SU-DHL-6 (cell line): Measurements from ENCODE around the gene SLC9A7.

Experiments
- H2AFZ ChIP-seq: fragments of 200-600 bp; sonication (generic); 2 replicates; pipeline ENCODE4 v1.6.1; 2014; ENCODE audit warnings: low read depth, mild to moderate bottlenecking, moderate library complexity, mixed read lengths, antibody characterized with exemption, low read length; ENCODE audit not compliant: severe bottlenecking
- H3F3A ChIP-seq: fragments of 200-600 bp; shearing (Covaris generic); 2 replicates; pipeline ENCODE4 v1.6.0; 2016; ENCODE audit warnings: antibody characterized with exemption, mild to moderate bottlenecking; ENCODE audit not compliant: insufficient read depth
- H3K27ac ChIP-seq: fragments of 200-600 bp; sonication (generic); 2 replicates; pipeline ENCODE4 v1.5.1; 2016; ENCODE audit warnings: low read depth, mild to moderate bottlenecking, low read length, moderate library complexity, mixed read lengths
- H3K27me3 ChIP-seq: fragments of 200-600 bp; sonication (generic), shearing (Covaris generic); 2 replicates; pipeline ENCODE4 v1.6.0; 2014; ENCODE audit warnings: mild to moderate bottlenecking, low read length
- H3K36me3 ChIP-seq: fragments of 200-600 bp; sonication (generic); 2 replicates; pipeline ENCODE4 v1.6.1; 2014; ENCODE audit warnings: mild to moderate bottlenecking, low read length, mixed read lengths
- H3K4me2 ChIP-seq: fragments of 300-600, 200-600 bp; shearing (Covaris generic), sonication (generic); 2 replicates; pipeline ENCODE4 v1.6.0; 2014; ENCODE audit warnings: low read length, low read depth, mild to moderate bottlenecking; ENCODE audit not compliant: poor library complexity, severe bottlenecking
- H3K4me3 ChIP-seq: fragments of 200-600 bp; sonication (generic); 2 replicates; pipeline ENCODE4 v1.5.1; 2014; ENCODE audit warnings: antibody characterized with exemption, low read length, mild to moderate bottlenecking, mixed read lengths; ENCODE audit not compliant: insufficient read depth, poor library complexity, severe bottlenecking
- H3K79me2 ChIP-seq: fragments of 200-600 bp; sonication (generic); 2 replicates; pipeline ENCODE4 v1.6.1; 2014; ENCODE audit warnings: mild to moderate bottlenecking, low read length, moderate library complexity; ENCODE audit not compliant: insufficient read depth
- H3K9ac ChIP-seq: fragments of 200-600 bp; sonication (generic); 2 replicates; pipeline ENCODE4 v1.7.0; 2014; ENCODE audit warnings: mild to moderate bottlenecking, low read length
- H3K9me2 ChIP-seq: fragments of 200-600 bp; sonication (generic); replicated peaks from 2 replicates; pipeline ENCODE4 v1.6.1; 2014; ENCODE audit warnings: low read length; ENCODE audit not compliant: insufficient read depth
- H3K9me3 ChIP-seq: fragments of 200-600 bp; sonication (generic); 2 replicates; pipeline ENCODE4 v1.6.1; 2014; ENCODE audit warnings: low read length, mixed read lengths; ENCODE audit not compliant: insufficient read depth
- H4K20me1 ChIP-seq: fragments of 200-600 bp; sonication (generic); 2 replicates; pipeline ENCODE4 v1.6.1; 2014; ENCODE audit warnings: low read depth, mild to moderate bottlenecking, antibody characterized with exemption, low read length, moderate library complexity, mixed read lengths
- EZH2phosphoT487 ChIP-seq: fragments of 200-600 bp; sonication (generic), shearing (Covaris generic); conservative IDR thresholded peaks from 2 replicates; pipeline ENCODE4 v1.6.1; 2018; ENCODE audit warnings: mild to moderate bottlenecking, antibody characterized with exemption, low read length, moderate library complexity, mixed read lengths
- TF ChIP-seq, protein P1 (sequence below): fragments of 200-600 bp; sonication (generic); IDR thresholded peaks from one replicate; pipeline ENCODE4 v1.5.1; 2017; ENCODE audit warnings: antibody characterized with exemption, mild to moderate bottlenecking, low read length, moderate library complexity; ENCODE audit not compliant: insufficient read depth, poor library complexity, severe bottlenecking

Gene SLC9A7

DNA sequence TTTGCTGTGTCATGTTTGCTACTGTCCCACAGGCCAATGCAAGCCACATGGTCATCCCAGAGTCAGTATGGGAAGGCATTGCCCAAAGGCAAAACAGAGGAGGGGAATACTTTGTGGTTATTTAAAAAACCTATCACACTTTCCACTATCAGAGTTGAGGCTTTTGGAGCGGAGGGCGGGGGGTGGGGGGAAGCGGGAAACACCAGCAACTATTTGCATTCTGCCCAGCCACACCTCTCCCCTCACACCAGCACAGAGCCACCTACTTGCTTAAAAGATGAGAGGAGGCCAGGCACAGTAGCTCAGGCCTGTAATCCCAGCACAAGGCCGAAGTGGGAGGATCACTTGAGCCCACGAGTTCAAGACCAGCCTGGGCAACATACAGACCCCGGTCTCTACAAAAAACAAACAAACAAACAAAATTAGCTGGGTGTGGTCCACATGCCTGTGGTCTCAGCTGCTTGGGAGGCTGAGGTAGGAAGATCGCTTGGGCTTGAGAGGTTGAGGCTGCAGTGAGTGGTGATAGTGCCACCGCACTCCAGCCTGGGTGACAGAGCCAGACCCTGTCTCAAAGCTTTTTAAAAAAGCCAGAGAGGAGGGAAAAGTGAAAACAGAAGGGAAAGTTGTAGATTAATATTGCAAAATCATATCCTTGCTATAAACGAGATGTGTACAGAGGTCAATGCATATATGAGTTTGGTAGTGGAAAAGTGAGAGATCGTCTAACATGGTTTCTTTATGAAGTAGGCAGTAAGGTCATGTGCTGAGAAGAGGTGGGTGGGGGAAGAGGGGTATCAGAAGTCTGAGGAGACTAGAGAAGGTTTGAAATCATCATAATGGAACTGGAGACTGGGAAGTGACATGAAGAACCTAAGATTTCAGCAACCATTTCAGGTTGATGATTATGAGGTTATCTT lies 187.2 kb downstream of the SLC9A7 start:
- Histone ChIP-seq H2AFZ (no peak overlapping the region), H3K4me2 (no peak overlapping the region), H3K9ac (no peak overlapping the region), H3K79me2 (no peaks in the 10 kb centered on the region), H3F3A (peaks cover 11% of the 10 kb centered on the region; the same call in 1 of the 2 replicates), H3K27ac (no peak overlapping the region), H4K20me1 (no peaks in the 10 kb centered on the region), H3K36me3 (no peaks in the 10 kb centered on the region), H3K9me2 (no peaks in the 10 kb centered on the region), H3K9me3 (no peaks in the 10 kb centered on the region), H3K4me3 (no peak overlapping the region), H3K27me3 (no peaks in the 10 kb centered on the region)
- TF ChIP-seq, protein P1, sequence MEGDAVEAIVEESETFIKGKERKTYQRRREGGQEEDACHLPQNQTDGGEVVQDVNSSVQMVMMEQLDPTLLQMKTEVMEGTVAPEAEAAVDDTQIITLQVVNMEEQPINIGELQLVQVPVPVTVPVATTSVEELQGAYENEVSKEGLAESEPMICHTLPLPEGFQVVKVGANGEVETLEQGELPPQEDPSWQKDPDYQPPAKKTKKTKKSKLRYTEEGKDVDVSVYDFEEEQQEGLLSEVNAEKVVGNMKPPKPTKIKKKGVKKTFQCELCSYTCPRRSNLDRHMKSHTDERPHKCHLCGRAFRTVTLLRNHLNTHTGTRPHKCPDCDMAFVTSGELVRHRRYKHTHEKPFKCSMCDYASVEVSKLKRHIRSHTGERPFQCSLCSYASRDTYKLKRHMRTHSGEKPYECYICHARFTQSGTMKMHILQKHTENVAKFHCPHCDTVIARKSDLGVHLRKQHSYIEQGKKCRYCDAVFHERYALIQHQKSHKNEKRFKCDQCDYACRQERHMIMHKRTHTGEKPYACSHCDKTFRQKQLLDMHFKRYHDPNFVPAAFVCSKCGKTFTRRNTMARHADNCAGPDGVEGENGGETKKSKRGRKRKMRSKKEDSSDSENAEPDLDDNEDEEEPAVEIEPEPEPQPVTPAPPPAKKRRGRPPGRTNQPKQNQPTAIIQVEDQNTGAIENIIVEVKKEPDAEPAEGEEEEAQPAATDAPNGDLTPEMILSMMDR, result no peak
- no peak for TF ChIP-seq EZH2phosphoT487

DNA sequence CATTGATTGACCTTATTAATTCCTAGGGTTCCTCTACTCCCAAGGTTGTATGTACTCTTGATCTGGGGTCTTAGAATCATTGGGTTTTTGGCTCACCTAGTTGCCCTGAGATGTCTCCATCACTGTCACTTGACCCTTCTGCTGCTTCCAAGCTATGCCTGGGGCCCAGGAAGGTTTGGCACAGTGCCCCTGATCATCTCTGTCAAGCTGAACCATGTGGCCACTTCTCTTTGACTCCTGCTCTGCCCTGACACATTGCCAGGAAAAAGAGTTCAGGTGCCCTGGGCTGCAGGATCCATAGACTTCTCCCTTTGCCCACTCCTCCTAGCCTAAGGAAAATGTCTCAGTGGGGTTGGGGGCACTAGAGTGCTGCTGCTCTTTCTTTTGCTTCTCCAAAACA lies 189.3 kb downstream of the SLC9A7 start:
- no peak overlapping the region for H3K4me3 ChIP-seq
- H3K9me2 ChIP-seq, result no peaks in the 10 kb centered on the region
- no peaks in the 10 kb centered on the region for H3K36me3 ChIP-seq
- H3K27ac ChIP-seq, result no peak overlapping the region
- no peak overlapping the region for H3K9ac ChIP-seq
- H3K4me2 ChIP-seq, result no peak overlapping the region
- no peak for TF ChIP-seq EZH2phosphoT487
- TF ChIP-seq, protein P1, result no peak
- H4K20me1 ChIP-seq, result no peaks in the 10 kb centered on the region
- no peaks in the 10 kb centered on the region for H3K9me3 ChIP-seq
- H3K27me3 ChIP-seq, result no peaks in the 10 kb centered on the region
- no peaks in the 10 kb centered on the region for H3K79me2 ChIP-seq
- peaks cover 11% of the 10 kb centered on the region; the same call in 1 of the 2 replicates for H3F3A ChIP-seq
- no peak overlapping the region for H2AFZ ChIP-seq

DNA sequence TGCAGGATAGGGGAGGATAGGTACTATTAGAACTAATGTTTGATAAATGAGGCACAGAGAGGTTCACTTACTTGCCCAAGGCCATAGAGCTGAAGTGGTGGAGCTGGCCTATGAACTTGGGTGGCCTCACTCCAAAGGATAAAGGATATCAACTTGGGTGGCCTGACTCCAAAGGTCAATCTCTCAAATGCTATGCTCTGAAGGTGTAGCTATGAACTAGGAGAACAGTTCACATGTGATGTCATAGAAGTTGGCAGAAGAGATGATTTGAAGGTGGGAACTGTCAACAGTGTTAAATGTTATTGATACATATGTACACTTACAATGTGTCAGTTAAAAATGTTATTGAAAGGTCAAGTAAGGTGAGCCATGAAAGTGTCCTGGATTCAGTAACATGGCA lies 191.5 kb downstream of the SLC9A7 start:
- no peaks in the 10 kb centered on the region for H3K27me3 ChIP-seq
- no peak overlapping the region for H2AFZ ChIP-seq
- H3K36me3 ChIP-seq, result no peaks in the 10 kb centered on the region
- H4K20me1 ChIP-seq, result no peaks in the 10 kb centered on the region
- no peaks in the 10 kb centered on the region for H3K9me2 ChIP-seq
- no peak overlapping the region for H3K9ac ChIP-seq
- no peak overlapping the region for H3K4me2 ChIP-seq
- H3K27ac ChIP-seq, result no peak overlapping the region
- H3K4me3 ChIP-seq, result no peak overlapping the region
- H3F3A ChIP-seq, result 0 out of 2 replicates have a peak, but pooled peaks cover 5% of the 10 kb centered on the region
- H3K9me3 ChIP-seq, result no peaks in the 10 kb centered on the region
- H3K79me2 ChIP-seq, result no peaks in the 10 kb centered on the region
- TF ChIP-seq, protein P1, result no peak
- TF ChIP-seq EZH2phosphoT487, result no peak
